ENCODE data around the gene FGD4. TPM values are rescaled to one million over a fixed set of nuclear protein-coding genes. Genes with fewer than 3 reads are reported as not detected.

Gene FGD4
- total and polyA plus RNA-seq, 2 donors (not counting 3 experiments of a cell fraction or from before 2014, with no cell fraction given), result 6.6 to 44.7 TPM

DNA sequence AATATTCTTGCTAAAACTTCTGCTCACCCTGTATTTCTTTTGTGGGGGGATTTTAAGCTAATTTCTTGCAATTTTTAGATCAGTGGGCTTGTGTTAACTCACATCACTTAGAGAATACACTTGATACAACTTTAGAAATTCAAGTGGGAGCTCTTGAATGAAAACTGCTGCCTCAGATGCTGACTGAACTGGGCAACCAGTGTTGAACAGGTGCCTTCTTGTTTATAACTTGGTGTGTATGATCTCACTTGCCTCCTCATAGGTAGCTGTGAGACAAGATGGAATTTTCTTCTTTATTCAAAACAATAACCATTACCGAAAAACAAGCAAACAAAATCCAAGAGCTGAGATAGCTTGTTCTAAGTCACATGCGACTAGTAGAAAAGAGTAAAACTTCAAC lies 63.5 kb downstream of the FGD4 start:
- H3K4me1 ChIP-seq (ENCODE audit: control insufficient read depth, extremely low read depth, insufficient read depth, low read length), result peaks cover 7% of the 10 kb centered on the region
- H4K20me1 ChIP-seq (replicated peaks; ENCODE audit: control insufficient read depth, extremely low read depth, insufficient read depth, low read length), result no peaks in the 10 kb centered on the region
- POLR2A ChIA-PET, result no interaction called here
- DNase-seq (ENCODE audit: low read depth, low spot score) (no peak), FAIRE-seq (no peak)
- H3K27ac ChIP-seq (ENCODE audit: insufficient read depth, low read depth, low read length), result no peak overlapping the region
- no peaks in the 10 kb centered on the region for H3K36me3 ChIP-seq (ENCODE audit: control insufficient read depth in 2 of 2, extremely low read depth in 1 of 2, insufficient read depth in 2 of 2, low read length in 2 of 2)
- H3K9me3 ChIP-seq (replicated peaks; ENCODE audit: control insufficient read depth, insufficient read depth, low read length), result no peaks in the 10 kb centered on the region
- no peak overlapping the region for H3K4me3 ChIP-seq (replicated peaks in 1 of 3; ENCODE audit: insufficient read depth in 1 of 3, low read depth in 1 of 3, low read length in 3 of 3)
- H3K9ac ChIP-seq (replicated peaks; ENCODE audit: extremely low read depth, insufficient read depth, low read length), result no peak overlapping the region
- no peaks in the 10 kb centered on the region for H3K9me1 ChIP-seq (replicated peaks; ENCODE audit: control insufficient read depth, extremely low read depth, insufficient read depth, low read length)
- dilution Hi-C loops (cut with MboI; ENCODE audit: extremely low pct_ligation_motif_present, low sequenced_read_pairs), result no loop called here
- intact Hi-C loops (cut with micrococcal nuclease), result no loop called here
- CTCF ChIA-PET, result interaction anchor here (1.1 to 1.3 kb wide), 2 partner anchors 194 to 200 kb away, joined by 3 to 5 read pairs; no protein-coding TSS in a partner anchor
- H3K79me2 ChIP-seq (ENCODE audit: control insufficient read depth, insufficient read depth, low read length), result peaks cover 9% of the 10 kb centered on the region
- H2AFZ ChIP-seq (ENCODE audit: low read depth, low read length), result no peak overlapping the region
- H3K27me3 ChIP-seq (ENCODE audit: control insufficient read depth in 2 of 2, insufficient read depth in 2 of 2, low read length in 2 of 2), result no peaks in the 10 kb centered on the region
- TF ChIP-seq, protein P1, sequence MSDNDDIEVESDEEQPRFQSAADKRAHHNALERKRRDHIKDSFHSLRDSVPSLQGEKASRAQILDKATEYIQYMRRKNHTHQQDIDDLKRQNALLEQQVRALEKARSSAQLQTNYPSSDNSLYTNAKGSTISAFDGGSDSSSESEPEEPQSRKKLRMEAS (IDR thresholded peaks at IDR 0.05; ENCODE audit: insufficient read depth, insufficient read length), result no peak
- TF ChIP-seq FOS (IDR thresholded peaks at IDR 0.05; ENCODE audit: borderline replicate concordance, insufficient read depth, low read length) (no peak), JUN (IDR thresholded peaks at IDR 0.05; ENCODE audit: borderline replicate concordance, insufficient read depth, insufficient read length, low read depth) (no peak), MYC (IDR thresholded peaks at IDR 0.05; ENCODE audit: low read depth, low read length) (no peak), EZH2 (IDR thresholded peaks at IDR 0.05; ENCODE audit: borderline replicate concordance, low read depth, low read length, severe bottlenecking) (no peak), POLR2AphosphoS5 (IDR thresholded peaks at IDR 0.05; ENCODE audit: insufficient read depth, low read depth, low read length) (no peak), GATA2 (IDR thresholded peaks at IDR 0.05; ENCODE audit: insufficient read depth, insufficient read length, low read depth, low read length) (no peak), POLR2A (IDR thresholded peaks at IDR 0.05; ENCODE audit: low read depth, low read length) (no peak)
- TF ChIP-seq, protein P2, sequence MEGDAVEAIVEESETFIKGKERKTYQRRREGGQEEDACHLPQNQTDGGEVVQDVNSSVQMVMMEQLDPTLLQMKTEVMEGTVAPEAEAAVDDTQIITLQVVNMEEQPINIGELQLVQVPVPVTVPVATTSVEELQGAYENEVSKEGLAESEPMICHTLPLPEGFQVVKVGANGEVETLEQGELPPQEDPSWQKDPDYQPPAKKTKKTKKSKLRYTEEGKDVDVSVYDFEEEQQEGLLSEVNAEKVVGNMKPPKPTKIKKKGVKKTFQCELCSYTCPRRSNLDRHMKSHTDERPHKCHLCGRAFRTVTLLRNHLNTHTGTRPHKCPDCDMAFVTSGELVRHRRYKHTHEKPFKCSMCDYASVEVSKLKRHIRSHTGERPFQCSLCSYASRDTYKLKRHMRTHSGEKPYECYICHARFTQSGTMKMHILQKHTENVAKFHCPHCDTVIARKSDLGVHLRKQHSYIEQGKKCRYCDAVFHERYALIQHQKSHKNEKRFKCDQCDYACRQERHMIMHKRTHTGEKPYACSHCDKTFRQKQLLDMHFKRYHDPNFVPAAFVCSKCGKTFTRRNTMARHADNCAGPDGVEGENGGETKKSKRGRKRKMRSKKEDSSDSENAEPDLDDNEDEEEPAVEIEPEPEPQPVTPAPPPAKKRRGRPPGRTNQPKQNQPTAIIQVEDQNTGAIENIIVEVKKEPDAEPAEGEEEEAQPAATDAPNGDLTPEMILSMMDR (IDR thresholded peaks at IDR 0.05; ENCODE audit: extremely low read depth in 1 of 2, insufficient read depth in 1 of 2, low read depth in 1 of 2, low read length in 2 of 2), result no peak
- no peak overlapping the region for H3K4me2 ChIP-seq (ENCODE audit: insufficient read depth, low read length)
- BruUV-seq (replicated peaks), result no TSS peak

All from endothelial cell of umbilical vein (primary cell).